ENCODE data around the gene PLPPR3.

- TF ChIP-seq CTCF (IDR thresholded peaks at IDR 0.05) (no peak), TAF1 (IDR thresholded peaks at IDR 0.05; ENCODE audit: borderline replicate concordance, low read depth, low read length) (no peak), FOXJ3 (CRISPR knock-in tag; IDR thresholded peaks at IDR 0.05) (no peak), MEF2A (IDR thresholded peaks at IDR 0.05; ENCODE audit: borderline replicate concordance, low read depth) (no peak), RCOR1 (IDR thresholded peaks at IDR 0.05; ENCODE audit: low read length) (no peak), NRF1 (IDR thresholded peaks at IDR 0.05; ENCODE audit: low read depth, low read length) (no peak)
Measured at GRCh38 chr19:829129-829758, 7.5 kb upstream of the PLPPR3 start.
